Measurements from ENCODE around the gene SLC15A3.
A peak's percentile ranks its signal among the peaks of the same experiment; 100 is the strongest.
"Not testable (repeated sequence)": the region's sequence is repeated elsewhere in the genome, so short reads cannot be mapped to it uniquely, and the experiment has no call there.

SLC15A3 gene

DNA sequence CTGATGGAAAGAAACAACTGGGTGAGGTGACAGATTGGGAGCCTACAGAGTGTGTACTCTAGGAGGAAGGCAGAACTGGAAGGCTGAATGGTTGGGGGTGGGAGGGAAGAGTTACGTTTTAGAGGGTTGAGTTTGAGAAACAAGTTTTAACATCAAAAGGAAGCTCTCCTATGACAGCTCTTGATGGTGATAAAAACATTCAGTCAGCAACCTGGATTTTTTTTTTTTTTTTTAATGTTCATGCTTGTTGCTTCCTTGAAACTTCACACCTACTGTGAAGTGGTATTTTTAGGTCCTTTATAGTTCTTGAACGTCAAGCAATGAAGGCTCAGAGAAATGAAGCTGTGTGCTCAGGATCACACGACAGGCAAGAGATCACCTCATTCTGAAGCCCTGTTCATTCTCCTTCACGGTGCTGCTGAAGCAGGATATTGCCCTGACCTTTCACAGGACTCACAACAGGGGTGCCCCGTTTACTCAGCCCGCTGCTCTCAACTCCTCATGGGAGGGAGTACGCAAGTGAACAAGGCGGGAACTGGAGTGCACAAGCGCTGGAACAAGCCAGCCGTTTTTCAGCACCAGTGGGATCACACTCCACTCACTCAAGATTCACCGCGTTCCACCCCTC, 39.6 kb downstream of the SLC15A3 start:
- DNase-seq = no peak

DNA sequence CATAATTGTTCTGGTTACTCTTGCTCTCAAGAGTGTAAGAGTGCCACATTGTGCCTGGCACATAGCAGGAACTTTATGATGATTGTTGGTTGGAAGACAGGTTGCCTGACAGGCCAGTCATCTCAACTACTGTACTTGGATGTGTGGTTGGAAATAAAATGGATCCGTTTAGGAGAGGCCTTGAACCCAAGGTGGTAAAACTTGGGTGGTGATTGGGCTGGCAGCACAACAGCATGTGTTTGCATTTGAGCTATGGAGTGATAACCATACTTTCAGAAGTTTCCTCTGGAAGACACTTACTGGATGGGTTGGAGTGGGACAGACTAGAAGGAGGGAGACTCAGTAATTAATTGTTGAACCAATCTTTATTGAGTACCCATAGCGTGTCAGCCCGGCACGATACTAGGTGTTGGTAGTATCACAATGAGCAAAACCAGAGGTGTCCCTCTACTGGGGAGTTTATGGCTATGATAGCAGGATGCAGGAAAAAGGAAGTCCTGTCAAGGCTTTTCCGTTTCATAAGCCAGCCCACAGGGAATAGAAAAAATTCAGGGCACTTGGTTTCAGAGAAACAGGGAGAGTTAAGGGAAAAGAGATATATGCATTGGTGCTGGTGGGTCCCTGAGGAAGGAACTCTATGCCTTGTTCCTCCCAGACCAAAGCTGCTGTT, 41.1 kb downstream of the SLC15A3 start:
- no peak for DNase-seq

DNA sequence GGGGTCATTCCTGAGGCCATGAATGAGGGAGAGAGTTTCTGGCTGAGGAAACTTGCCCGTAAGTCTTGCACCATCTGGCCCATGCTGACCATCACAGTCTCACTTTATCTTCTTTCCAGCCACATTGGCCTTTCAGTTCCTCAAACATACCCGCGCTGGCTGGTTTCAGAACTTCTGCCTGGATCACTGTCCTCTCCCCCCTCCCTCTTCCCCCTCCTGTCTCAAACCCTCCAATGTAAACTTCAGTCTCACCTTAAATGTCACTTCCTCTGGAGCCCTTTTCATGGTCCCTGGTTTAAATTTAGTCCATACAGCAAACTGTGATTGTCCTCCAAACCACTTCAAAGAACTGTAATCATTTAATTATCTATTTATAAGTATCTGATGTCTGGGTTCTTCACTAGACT, 41.7 kb downstream of the SLC15A3 start:
- DNase-seq = no peak

DNA sequence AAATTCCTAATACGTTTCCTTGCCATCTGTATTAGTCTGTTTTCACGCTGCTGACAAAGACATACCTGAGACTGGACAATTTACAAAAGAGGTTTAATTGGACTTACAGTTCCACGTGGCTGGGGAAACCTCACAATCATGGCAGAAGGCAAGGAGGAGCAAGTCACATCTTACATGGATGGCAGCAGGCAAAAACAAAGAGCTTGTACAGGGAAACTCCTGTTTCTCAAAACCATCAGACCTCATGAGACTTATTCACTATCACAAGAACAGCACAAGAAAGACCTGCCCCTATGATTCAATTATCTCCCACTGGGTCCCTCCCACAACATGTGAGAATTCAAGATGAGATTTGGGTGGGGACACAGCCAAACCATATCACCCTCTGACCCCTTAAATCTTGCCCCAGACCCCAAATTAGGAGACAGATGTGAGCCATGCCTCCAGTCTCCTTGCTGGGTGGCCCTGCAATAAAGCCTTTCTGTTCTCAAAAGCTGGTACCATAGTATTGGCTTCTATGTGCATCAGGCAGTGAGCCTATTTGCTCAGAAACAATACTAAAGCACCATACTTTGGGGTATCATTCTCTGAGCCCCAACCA, 42.2 kb downstream of the SLC15A3 start:
- DNase-seq = not testable (repeated sequence)

DNA sequence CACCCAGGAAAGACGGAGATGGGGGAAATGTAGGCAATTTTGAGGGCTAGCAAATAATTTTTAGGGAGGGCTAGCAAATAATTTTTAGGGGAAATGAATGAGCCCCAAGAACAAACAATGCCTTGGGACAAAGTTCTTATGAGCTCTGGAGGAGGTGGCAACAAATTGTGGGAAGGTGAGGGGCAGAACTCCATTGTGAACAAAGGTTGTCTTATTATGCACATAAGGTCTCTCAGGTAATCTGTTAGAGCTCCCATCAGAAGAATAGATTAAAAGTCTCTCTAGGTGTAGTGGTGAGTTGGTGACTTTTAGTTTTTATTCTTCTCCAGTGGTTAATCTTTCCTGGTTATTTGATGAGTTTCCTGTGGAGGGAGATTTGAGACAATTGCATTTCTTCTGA, 43.2 kb downstream of the SLC15A3 start:
- DNase-seq = no peak

DNA sequence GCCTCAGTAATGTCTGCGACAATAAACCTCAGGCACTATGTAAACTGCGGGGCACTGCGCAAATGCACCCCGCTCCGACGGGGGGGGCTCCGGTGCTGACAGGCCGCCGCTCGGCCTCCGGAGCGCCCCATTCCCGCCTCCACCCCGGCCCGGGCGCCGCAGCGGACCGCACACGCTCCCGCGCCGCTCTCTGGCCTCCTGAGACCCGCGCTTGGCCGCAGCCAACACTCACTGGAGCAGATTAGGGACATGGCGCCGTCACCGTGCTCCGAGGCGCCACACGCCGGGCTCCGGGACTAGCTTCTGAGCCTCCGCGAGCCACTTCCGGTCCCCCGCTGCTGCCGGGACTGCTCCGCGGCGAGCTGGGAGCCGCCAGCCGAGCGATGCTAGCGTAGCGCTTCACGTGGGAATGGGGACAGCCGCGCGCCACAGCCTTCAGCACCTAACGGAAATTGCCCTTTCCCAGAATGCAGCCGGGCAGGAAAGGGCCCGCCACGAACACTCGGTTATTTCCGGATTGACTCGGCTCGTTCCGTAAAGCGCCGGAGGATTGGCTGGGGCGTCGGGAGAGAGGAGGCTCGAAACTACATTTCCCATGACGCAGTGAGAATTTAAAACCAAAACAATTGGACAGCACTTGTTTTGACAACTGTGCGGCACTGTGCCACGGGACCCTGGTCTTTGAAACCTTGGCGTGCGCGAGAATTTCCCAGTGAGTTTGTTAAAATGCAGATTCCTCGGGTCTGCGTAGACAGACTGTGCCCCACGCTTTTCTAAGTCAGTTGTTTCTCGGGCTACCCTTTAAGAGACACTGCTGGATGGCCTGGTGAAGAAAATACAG, 45.6 kb downstream of the SLC15A3 start, which contains the start of gene PRPF19:
PRPF19 (minus strand) TSS at position 454 of the 841 bp plus-strand sequence; CDS start at position 251, 203 bp downstream.
- DNase-seq = peak; percentile 100

DNA sequence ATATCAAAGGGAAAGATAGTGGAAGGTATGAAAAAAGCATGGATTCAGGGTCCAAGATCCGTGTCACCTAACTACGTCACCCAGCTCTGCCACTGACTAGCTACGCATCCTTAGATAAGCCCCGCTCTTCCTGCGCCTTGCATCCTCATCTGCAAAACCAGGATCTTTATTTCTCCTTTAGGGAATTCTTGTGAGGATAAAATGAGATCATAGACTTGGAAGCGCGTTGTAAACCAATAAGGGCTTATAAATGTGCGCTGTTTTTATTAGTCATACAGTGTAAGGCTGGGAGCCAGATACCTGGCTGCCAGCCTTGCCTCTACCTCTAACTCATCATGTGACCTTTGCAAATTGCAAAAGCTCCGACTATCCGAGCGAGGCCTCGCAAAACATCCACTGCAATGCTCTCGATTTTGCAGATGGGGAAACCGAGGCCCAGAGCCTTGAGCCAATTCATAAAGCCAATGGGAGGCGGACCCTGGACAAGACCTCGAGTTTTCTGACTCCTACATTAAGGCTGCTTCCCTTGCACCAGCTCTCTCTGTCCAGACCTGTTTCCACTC, 46.3 kb downstream of the SLC15A3 start:
- DNase-seq = peak; percentile 37

DNA sequence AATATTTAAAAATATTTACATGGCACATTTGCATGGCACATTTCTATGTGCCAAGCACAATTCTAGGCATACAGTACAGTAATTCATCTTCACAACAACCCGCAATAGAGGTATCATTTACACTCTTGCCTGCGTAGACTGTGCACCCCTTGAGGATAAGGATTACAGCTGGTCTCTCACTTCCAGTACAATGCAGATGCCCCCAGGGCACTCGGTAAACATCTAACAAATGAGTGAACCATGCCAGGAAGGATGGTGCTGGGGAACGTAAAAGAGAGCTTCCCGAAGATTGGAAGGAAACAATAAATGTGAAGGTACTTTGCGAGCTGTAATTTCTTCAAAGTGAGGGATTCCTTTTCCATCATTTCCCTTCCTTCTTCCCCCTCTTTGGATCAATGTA, 46.9 kb downstream of the SLC15A3 start:
- no peak for DNase-seq

DNA sequence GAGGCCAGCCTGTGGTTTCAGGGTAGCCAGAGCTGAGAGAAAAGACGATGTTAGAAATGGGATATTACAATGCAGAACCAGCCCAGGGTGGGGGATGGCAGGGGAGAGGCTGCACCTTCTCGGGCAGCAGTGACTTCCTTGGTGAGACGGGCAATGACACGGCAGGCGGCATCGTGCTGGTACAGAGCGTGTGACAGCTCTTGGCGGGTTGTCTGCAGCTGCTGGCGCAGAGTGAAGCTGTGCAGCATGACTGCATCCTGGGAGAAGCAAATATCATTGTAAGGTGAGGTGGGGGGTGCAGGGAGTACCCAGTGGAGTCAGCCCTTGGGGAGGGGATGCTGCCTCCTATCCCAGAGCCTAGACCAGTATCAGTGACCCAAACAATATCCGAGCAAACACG, 49.4 kb downstream of the SLC15A3 start:
- DNase-seq = no peak

DNA sequence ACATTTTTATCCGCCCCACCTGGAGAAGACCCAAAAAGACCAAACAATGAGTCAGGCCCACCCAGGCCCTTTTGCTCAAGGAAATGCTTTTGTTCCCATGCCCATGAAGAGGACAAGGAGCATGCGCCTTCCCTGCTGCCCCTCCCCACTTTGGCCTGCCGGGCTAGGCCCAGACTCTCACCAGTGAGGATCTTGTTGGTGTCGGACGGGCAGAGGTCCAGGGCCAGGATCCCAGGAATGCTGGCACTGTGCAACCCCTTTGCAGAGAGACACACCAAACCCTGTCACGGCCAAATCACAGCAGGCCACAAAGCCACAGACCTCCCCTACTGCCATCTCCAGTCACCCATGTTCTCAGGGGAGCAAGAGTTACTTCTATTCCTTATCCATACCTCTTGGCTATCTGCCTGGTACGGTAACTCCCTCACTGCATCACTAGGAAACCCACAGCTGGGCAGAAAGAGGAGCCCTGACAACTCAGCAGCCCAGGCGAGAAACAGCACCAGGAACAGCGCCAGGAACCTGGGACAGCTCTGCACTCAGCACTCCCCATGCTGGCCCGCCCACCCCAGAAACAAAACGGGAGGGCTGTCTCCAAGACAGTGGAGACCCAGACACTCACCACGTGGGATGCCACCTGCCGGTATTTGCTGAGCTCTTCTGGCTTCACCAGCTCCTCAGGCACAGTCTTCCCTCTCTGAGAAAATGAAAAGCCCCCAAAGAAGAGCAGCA, 51.1 kb downstream of the SLC15A3 start:
- DNase-seq = no peak

DNA sequence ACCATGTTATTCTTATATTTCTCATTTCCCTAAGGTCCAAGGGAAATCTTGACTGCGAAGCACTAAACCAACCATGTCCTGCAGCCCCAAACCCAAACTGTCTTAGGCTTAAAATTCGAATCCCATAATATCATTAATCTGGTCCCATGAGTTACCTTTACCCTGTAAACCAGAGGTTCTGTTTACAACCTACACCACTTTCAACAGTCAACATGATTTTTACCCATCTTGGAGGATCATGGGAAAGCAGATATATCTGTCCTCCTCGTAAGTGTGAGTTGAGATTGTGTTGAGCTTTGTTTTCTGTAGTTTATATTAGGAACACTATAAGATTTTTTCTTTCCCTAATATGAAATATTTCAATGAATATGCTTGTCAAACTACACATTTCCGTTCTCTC, 52.0 kb downstream of the SLC15A3 start:
- DNase-seq = no peak

DNA sequence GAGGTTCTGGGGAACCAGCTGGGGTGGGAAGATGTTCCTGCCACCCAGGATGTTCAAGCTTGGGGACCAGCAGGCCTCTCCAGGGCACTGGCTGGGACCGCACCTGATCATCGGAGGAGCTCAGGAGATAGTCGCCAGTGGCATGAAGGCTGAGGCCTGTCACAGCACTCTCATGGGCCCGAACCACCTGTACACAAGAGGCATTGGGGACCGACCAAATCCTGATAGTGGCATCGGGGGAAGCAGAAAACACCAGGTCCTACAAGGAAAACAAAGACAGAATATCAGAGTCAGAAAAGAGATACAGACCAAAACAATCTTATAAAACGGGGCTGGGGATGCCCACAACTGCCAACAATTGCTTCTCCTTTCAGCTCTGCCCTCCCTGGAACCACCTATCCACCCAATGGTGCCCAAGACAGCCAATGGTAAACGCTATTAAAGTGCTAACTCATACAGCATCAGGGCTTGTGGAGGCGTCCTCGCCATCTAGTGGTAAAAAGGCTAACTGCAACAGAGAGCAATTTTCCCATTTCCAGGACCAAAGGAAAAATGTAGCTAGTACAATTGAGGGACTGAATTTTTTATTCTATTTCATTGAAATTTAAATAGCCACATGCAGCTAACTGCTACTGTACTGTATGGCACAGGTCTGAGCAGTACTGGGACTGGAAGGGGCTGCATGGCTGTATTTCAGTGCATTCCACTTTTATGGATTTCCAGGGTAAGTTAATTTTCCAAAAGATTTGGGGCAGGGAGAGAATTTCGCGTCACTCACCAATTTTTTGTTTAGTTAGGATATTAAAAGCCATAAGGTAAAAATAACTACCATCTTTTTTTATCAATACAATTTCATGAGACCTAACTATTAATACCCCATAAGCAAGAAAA, 52.7 kb downstream of the SLC15A3 start:
- DNase-seq = peak; percentile 64

DNA sequence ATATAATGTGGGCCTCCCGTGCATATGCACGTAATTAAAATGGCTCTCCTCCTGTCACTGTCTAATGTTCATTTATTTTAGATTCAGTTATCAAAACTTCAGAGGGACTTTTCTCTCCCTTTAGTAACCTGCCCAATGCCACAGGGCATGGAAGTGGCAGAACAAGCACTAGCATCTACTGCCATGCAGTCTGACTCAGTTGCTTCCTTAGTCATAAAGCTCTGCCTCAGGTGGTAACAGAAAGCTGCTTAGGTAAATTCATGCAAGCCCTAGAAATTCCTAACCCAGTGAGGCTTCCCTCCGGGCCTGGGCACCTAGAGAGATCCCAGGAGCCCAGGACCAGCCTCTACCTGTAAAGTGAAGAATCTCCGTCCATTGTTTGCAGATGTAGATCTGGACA, 54.5 kb downstream of the SLC15A3 start:
- DNase-seq = no peak

DNA sequence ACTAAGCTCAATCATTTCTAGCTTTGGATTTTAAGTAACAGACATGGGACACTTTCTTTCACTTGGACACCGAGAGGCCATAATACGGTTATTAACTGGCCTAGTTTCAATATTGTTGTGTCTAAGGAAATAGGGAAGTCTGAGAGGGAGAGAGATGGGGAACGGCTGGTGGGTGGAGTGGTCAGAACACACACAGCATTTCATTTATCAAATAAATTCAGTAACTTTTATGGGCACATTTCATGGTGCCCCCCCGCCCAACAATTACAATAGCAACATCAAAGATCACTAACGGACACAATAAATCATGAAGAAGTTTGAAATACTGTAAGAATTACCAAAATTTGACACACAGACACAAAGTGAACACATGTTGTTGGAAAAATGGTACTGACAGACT, 56.3 kb downstream of the SLC15A3 start:
- no peak for DNase-seq

DNA sequence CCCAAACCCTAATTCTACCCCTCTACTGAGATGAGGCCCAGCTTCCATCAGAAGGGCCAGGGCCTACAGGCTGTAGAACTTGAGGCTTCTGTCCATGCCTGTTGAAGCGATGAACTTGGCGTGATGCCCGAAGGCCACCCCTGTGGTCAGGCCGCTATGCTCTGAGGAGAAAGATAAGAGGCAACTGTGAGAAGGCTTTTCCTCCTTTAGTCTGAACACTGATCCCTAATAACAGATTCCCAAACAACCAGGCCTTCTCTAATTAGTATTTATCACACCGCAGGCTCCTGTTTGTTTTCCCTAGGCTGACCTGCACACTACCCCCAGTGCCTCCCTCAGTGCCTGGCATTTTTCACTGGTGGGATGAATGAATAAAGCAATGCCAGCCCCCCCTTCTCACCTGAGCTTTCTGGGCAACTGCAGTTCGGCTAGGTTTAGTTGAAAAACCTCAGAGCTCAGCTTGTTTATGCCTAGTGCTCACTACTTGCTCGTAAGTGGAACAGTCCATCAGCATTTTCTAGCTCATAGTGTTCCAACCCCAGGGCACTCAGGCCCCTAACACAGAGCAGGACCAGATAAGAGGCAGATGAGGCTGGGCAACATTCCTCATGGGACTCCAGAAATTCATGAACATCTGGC, 60.8 kb downstream of the SLC15A3 start:
- no peak for DNase-seq

DNA sequence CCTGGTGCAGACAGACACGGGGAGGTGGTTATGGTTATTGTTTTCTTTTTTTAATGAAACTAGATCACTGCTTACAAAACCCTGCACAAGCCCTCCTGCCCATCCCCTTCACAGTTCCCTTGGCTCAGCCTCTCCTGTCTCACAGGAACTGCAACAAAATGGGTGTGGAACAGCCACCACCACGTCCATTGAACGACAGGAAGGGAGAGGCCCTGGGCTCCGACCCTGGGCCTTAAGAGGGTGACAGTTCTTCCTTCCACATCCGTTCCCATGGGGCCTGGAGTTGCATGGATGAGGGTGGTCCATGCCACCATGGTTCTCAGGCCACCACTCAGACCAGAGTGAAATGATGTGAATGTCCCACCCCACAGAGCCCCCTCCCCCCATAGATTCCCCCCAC, 61.3 kb downstream of the SLC15A3 start:
- DNase-seq = no peak

DNA sequence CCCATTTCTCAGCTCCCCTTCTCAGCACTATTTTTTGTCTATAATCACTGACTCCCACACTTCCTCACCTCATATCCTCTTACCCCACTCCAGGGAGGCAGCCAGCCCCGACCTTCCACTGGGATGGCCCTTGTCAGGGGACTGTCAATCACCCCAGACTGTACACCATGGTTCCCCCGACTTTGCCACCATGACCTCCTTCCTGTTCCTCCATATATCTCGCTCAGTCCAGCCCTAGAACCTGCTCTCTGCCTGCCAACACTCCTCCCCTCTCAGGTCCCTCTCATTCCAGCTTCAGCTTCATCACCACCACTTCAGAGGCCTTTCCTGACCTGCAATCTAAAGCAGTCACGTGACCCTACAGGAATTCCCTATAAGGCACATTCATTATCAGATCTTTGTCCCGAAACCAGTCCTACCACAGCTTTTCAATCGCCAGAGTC, 62.1 kb downstream of the SLC15A3 start:
- DNase-seq = no peak

DNA sequence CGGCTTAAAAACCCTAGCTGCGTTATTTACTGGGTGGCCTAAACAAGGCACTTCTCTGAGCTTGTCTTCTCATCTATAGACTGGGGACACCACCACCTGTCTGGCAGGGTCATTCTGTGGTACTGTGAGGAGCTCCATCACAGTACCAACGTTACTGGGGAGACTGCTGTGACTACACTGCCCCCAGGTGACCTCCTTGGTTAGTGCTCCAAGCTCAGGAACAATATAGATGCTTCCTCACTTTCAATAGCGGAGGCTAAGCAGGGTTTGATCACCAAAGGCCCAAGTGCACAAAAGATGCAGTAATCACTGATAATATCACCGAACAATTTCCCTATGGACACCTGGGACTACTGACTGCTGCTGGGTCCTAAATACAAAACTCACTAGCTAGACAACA, 64.4 kb downstream of the SLC15A3 start:
- DNase-seq = peak; percentile 43

Measured in activated CD4-positive, alpha-beta T cell treated with anti-CD3 and anti-CD28 coated beads, Interleukin-2, Interleukin-6, amounts not matched to agents 100 ng/mL and 50 ng/mL, durations not matched to agents 16 hours and 8 hours (primary cell).